Lung microvascular endothelial cell (primary cell): ENCODE measurements around the gene ASXL2. TPM values are rescaled to one million over a fixed set of nuclear protein-coding genes. Genes with fewer than 3 reads are reported as not detected.
A peak's percentile ranks its signal among the peaks of the same experiment; 100 is the strongest.
"Not testable (repeated sequence)": the region's sequence is repeated elsewhere in the genome, so short reads cannot be mapped to it uniquely, and the experiment has no call there.

ENCODE experiments used
- DNase-seq, 2 donors: peaks; one replicate each; pipeline versions ENCODE4 v3.0.0 to v3.0.0-alpha.2; 2010; ENCODE audit warnings: low read depth in 2 of 2
- total RNA-seq: library from RNA; depleted of rRNA; stranded (reverse); fragments of >200 nt; gene quantifications from 2 replicates; pipeline ENCODE4 v1.2.1, GENCODE V29; 2014

ASXL2 gene
- total RNA-seq, 1 donor from 2014 or later, result 4.4 TPM

GRCh38 chr2:25740810-25741381, 137.4 kb downstream of the ASXL2 start:
- DNase-seq, result no peak

- DNase-seq, result no peak
Observed at GRCh38 chr2:25738383-25739343, 139.6 kb downstream of the ASXL2 start.

- no peak for DNase-seq
Observed at GRCh38 chr2:25736899-25737515, 141.3 kb downstream of the ASXL2 start.

- DNase-seq, result no peak
Observed at GRCh38 chr2:25735835-25736234, 142.5 kb downstream of the ASXL2 start.

- no peak for DNase-seq
Observed at GRCh38 chr2:25728559-25728958, 149.7 kb downstream of the ASXL2 start.

GRCh38 chr2:25726522-25726921, 151.8 kb downstream of the ASXL2 start:
- no peak for DNase-seq

- DNase-seq, result no peak
Observed at GRCh38 chr2:25725877-25726276, 152.4 kb downstream of the ASXL2 start.

- DNase-seq, result no peak
Observed at GRCh38 chr2:25724756-25725155, 153.5 kb downstream of the ASXL2 start.

- no peak for DNase-seq
Observed at GRCh38 chr2:25722224-25722623, 156.1 kb downstream of the ASXL2 start.

- no peak for DNase-seq
Observed at GRCh38 chr2:25720575-25720974, 157.7 kb downstream of the ASXL2 start.

- no peak for DNase-seq
Observed at GRCh38 chr2:25714740-25715139, 163.5 kb downstream of the ASXL2 start.

- no peak for DNase-seq
Observed at GRCh38 chr2:25712455-25712854, 165.8 kb downstream of the ASXL2 start.

GRCh38 chr2:25711675-25712354, 166.5 kb downstream of the ASXL2 start:
- no peak for DNase-seq

GRCh38 chr2:25710750-25711149, 167.5 kb downstream of the ASXL2 start:
- no peak for DNase-seq

- no peak for DNase-seq
Observed at GRCh38 chr2:25709349-25709748, 168.9 kb downstream of the ASXL2 start.

- no peak for DNase-seq
Observed at GRCh38 chr2:25707927-25708590, 170.2 kb downstream of the ASXL2 start.

- not testable (repeated sequence) for DNase-seq
Observed at GRCh38 chr2:25705575-25705974, 172.7 kb downstream of the ASXL2 start.

- DNase-seq, result no peak
Observed at GRCh38 chr2:25701801-25702200, 176.5 kb downstream of the ASXL2 start.

GRCh38 chr2:25700221-25700660, 178.0 kb downstream of the ASXL2 start:
- peak; percentile 46 to 56 for DNase-seq

GRCh38 chr2:25699216-25699615, 179.1 kb downstream of the ASXL2 start:
- no peak for DNase-seq

GRCh38 chr2:25698752-25699151, 179.5 kb downstream of the ASXL2 start:
- DNase-seq, result peak in 1 of 2 donors; percentile 63
